ENCODE results near the gene FRMD4A.
"Not testable (repeated sequence)": the region's sequence is repeated elsewhere in the genome, so short reads cannot be mapped to it uniquely, and the experiment has no call there.

Gene FRMD4A

DNA sequence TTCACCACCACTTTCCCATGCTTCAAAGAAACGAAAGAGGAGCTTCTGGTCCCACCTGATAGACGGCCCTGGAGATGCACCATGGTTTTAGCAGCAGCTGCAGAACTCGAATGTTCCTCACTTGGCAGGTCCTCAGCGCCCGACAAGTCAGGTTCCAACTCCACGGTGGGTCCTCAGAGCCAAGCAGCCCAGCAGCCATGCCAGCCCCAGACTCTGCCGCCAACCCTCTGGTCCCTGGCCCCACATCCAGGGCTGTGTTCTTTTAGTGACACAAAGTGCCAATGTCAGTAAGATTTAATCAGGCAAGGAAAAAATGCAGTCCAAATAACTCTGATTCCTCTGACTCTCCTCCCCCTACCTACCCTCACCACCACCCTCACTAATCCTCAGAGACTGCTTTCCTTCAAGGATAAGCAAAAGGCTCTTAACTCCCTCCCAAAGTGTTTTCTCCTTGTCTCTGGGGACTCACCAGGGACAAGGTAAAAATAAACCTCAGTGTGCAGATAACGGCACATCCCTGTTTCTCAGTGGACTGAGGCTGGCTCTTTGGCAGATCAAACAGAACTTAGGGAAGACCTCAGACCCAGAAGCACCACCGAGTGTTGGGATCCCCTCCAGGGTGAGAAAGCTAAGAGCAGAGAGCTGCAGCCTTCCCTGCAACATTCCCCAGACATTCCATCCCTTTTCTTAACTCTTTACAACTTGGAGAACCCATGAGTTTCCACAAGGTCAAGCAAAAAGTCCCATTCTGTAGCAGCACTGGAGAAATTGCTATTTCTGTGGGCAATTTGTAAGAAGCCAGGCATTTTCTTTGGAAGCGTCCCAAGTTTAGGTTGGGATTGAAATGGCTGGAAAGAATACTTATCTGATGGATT lies 358.9 kb downstream of the FRMD4A start:
- Mint-ChIP-seq H3K27me3 (peaks cover 12% of the 10 kb centered on the region), H3K36me3 (ENCODE audit: low read depth) (no peaks in the 10 kb centered on the region), H3K4me1 (ENCODE audit: low read depth) (no peaks in the 10 kb centered on the region), H3K9me3 (no peaks in the 10 kb centered on the region), H3K27ac (no peak overlapping the region), H3K4me3 (no peak overlapping the region)
- intact Hi-C loops (cut with micrococcal nuclease), result no loop called here

DNA sequence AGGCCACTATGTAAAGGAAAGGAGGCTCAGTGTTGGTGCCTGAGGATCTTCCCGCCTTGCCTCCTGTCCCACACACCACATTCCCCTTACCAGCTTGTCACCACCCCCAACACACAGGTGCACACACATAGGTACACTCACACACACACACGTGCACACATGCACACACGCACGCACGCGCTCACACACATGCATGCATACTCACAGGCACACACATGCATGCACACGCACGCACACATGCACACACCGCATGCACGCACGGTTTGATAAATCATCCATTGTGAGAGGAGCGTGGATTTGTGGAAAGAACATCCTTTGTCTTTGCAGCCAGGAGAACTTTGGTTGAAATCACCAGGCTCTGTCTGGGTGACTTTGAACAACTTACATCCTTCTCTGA lies 359.8 kb downstream of the FRMD4A start:
- Mint-ChIP-seq H3K9me3 (no peaks in the 10 kb centered on the region), H3K27me3 (peaks cover 14% of the 10 kb centered on the region), H3K27ac (no peak overlapping the region), H3K4me1 (ENCODE audit: low read depth) (no peaks in the 10 kb centered on the region), H3K4me3 (no peak overlapping the region), H3K36me3 (ENCODE audit: low read depth) (no peaks in the 10 kb centered on the region)
- intact Hi-C loops (cut with micrococcal nuclease), result no loop called here

DNA sequence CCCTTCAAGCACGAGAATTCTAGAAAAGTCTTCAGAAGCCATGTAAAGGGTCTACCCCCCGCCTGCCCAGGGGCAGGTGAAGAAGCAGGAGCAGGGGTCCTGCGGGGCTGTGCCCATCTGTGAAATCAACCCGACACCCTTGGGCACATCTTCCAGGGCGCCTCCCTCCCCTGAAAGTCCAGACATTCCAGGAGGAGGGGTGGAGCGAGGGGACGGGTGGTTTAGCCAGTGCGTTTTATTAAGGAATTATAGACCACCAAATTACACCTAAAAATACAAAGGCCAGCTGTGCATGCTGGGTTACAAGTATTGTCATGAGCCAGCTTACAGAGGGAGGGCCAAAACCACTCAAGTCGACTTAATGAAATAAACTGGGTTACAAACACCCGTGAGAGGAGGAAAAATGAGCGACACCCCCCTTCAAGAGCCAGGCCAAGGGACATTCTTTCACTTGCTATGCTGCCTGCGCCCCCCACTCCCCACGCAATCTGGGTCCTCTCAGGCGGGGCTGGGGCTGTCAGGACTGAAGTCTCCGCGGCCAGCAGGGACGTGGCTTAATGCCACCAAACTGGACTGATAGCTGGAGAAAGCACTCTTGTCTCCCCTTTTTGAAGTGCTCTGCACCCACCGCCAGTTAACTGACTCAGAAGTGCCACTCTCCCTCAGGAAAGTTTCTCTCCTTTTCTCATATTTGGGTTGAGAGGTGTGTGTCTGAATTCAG lies 360.3 kb downstream of the FRMD4A start:
- Mint-ChIP-seq H3K27ac (no peak overlapping the region), H3K9me3 (no peaks in the 10 kb centered on the region), H3K36me3 (ENCODE audit: low read depth) (no peaks in the 10 kb centered on the region), H3K4me3 (no peak overlapping the region), H3K27me3 (peaks cover 16% of the 10 kb centered on the region), H3K4me1 (ENCODE audit: low read depth) (no peaks in the 10 kb centered on the region)
- intact Hi-C loops (cut with micrococcal nuclease), result no loop called here

DNA sequence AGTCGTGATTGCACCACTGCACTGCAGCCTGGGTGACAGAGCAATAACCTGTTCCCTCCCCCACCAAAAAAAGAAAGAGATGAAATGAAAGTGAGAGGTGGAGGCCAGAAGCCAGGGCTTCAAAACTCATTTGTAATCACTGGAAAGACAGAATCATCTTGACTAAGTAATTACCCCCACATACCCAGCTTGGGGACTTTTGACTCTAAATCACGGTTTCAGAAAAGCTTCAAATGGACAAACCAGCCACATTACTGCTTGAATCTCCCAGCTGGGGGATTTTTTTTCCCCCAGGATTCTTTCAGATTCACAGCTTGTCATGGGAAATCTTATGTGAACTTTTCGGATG lies 361.0 kb downstream of the FRMD4A start:
- intact Hi-C loops (cut with micrococcal nuclease), result no loop called here
- Mint-ChIP-seq H3K27ac (no peak overlapping the region), H3K9me3 (no peaks in the 10 kb centered on the region), H3K36me3 (ENCODE audit: low read depth) (no peaks in the 10 kb centered on the region), H3K4me1 (ENCODE audit: low read depth) (no peaks in the 10 kb centered on the region), H3K4me3 (no peak overlapping the region), H3K27me3 (peaks cover 17% of the 10 kb centered on the region)

DNA sequence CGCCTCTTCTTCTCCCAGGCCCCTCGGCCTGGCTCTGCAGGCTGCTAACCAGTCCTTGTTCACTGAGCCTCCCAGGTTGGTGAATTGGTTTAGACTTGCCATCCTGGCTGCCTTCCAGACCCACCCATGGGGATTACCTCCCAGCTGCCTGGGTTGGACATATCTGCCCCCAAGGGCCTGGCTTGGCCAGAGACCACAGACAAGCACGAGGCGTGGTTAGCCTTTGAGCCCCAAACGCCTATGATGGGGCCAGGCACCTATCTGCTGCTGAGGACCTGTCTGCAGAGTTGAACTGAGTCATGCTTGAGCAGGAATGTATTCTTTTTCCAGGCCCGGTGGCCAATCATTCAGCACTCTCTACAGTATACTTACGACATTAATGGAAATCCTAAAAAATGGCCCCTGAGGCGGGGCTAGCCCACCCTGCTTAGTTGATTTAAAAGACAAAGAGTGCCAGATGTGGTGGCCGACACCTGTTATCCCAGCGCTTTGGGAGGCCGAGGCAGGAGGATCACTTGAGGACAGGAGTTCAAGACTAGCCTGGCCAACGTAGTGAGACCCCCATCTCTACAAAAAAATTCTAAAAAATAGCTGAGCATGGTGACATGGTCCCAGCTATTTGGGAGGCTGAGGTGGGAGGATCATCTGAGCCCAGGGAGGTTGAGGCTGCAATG lies 361.5 kb downstream of the FRMD4A start:
- no peak overlapping the region for H3K4me3 Mint-ChIP-seq
- no peak overlapping the region for H3K27ac Mint-ChIP-seq
- no peaks in the 10 kb centered on the region for H3K36me3 Mint-ChIP-seq (ENCODE audit: low read depth)
- peaks cover 19% of the 10 kb centered on the region for H3K27me3 Mint-ChIP-seq
- H3K4me1 Mint-ChIP-seq (ENCODE audit: low read depth), result no peaks in the 10 kb centered on the region
- intact Hi-C loops (cut with micrococcal nuclease), result no loop called here
- no peaks in the 10 kb centered on the region for H3K9me3 Mint-ChIP-seq

DNA sequence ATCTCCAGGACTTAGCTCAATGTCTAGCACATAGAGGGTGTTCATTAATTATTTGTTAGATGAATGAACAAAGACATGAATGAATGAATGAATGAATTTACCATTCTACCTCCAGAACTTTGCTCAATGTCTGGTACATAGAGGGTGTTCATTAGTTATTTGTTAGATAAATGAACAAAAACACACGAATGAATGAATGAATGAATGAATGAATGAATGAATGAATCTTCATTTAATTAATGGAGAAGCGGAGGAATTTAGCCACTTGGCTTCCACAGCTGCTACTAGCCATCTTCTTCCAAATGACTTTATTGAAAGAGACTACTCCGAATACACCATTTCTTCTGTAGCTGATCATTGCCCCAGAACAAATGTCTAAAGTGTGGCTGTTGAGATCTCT lies 368.9 kb downstream of the FRMD4A start:
- Mint-ChIP-seq H3K9me3 (no peaks in the 10 kb centered on the region), H3K27me3 (peaks cover 48% of the 10 kb centered on the region), H3K4me3 (no peak overlapping the region), H3K4me1 (ENCODE audit: low read depth) (no peaks in the 10 kb centered on the region), H3K36me3 (ENCODE audit: low read depth) (no peaks in the 10 kb centered on the region), H3K27ac (no peak overlapping the region)
- intact Hi-C loops (cut with micrococcal nuclease), result no loop called here

DNA sequence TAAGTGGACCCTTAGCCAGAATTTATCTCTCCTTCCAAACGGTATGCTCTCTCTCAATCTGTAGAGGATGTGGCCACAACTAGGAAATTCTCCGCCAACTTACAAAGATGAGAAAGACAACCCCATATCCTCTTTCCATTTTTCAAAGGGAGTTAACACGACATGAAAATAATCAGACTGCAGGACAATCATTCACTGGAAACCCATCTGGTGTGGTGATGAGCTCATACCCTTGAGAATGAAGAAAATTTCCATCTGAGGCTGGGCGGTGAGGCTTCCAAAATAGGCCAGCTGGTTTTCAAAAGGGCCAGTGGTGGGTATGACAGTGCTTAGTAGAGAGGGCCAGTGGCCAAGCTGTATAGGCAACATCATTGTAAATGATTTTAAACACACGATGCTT lies 369.6 kb downstream of the FRMD4A start:
- H3K9me3 Mint-ChIP-seq, result no peaks in the 10 kb centered on the region
- peaks cover 45% of the 10 kb centered on the region for H3K27me3 Mint-ChIP-seq
- intact Hi-C loops (cut with micrococcal nuclease), result no loop called here
- H3K4me3 Mint-ChIP-seq, result no peak overlapping the region
- H3K4me1 Mint-ChIP-seq (ENCODE audit: low read depth), result no peaks in the 10 kb centered on the region
- H3K27ac Mint-ChIP-seq, result no peak overlapping the region
- no peaks in the 10 kb centered on the region for H3K36me3 Mint-ChIP-seq (ENCODE audit: low read depth)

DNA sequence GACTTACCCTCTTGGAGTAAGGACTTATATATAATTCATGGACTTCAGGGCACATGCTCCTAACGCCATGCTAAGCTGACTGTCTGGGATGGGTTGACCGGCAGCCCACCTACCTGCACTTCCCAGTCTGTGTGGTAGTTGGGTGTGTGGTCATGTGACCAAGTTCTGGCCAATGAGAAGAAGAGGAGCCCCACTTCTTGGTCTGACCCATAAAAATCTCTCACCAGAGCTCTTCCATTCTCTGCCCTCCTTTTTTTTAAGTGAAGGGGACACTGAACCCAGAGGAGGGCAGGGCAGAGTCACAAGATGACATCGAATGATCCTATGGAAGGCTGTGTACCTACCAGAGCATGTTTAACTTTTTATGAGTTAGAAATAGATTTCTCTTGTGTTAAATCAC lies 370.1 kb downstream of the FRMD4A start:
- Mint-ChIP-seq H3K27ac (no peak overlapping the region), H3K4me1 (ENCODE audit: low read depth) (no peaks in the 10 kb centered on the region), H3K27me3 (peaks cover 46% of the 10 kb centered on the region), H3K36me3 (ENCODE audit: low read depth) (no peaks in the 10 kb centered on the region), H3K4me3 (no peak overlapping the region), H3K9me3 (no peaks in the 10 kb centered on the region)
- intact Hi-C loops (cut with micrococcal nuclease), result no loop called here

DNA sequence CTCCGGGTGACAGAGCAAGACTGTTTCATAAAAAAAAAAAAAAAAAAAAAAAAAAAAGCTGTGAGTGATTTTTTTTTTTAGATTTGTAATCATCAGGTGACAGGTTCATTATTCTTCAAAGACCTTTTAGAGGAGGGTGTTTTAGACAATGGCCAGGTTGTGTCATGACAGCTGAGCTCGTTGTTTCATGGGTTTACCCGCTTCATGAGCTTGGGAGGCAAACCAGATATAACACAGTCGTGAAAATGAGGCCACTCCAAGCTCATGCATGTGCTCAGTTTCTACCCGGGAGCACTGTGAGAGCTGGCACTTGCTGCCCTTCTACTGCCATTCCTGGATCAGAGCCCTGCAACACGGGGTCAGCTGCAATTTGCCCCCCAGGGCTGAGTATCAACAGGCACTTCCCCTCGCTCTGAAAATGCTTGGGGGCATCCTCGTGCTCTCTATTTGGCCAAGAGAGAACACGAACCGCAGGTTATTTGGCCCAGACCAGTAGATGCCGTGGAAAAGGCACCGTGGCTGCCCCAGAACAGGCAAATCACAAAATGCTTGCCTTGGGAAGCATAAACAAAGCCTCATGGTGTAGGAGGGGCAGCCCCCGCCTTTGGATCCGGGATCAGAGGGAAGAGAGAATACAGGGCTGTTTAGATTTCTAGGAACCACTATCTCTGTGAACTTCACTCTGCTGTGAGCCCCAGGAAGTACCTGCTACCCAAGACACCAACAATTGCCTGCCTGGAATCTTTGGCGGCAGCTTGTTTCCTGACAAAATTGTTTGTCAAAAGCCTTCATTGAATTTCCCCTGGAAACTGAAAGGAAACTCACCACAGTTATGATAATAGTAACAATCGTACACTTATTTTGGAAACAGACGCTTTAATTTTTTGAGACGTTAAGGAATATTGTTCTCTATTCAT lies 371.0 kb downstream of the FRMD4A start:
- H3K27me3 Mint-ChIP-seq, result peaks cover 43% of the 10 kb centered on the region
- H3K27ac Mint-ChIP-seq, result no peak overlapping the region
- no peak overlapping the region for H3K4me3 Mint-ChIP-seq
- H3K4me1 Mint-ChIP-seq (ENCODE audit: low read depth), result no peaks in the 10 kb centered on the region
- H3K36me3 Mint-ChIP-seq (ENCODE audit: low read depth), result no peaks in the 10 kb centered on the region
- H3K9me3 Mint-ChIP-seq, result no peaks in the 10 kb centered on the region
- intact Hi-C loops (cut with micrococcal nuclease), result no loop called here

DNA sequence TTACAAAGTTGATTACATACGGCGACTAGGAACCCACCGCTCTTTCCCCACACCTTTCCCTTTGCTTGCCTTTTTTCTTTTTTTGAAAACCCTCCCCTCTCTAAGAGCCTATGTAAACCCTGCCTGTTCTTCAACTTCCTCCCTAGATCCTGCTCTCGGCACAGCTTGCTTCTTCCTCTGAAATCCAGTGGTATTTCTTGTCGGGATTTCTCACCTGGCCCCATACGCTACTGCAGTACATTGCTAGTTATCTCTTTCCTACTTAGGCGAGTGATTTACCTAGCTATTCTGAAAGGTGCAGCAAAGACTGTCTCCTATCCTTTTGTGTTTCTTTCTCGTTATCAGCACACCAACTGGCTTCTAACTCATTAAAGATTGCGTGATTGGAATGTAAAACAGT lies 372.9 kb downstream of the FRMD4A start:
- H3K27ac Mint-ChIP-seq, result no peak overlapping the region
- H3K4me1 Mint-ChIP-seq (ENCODE audit: low read depth), result no peaks in the 10 kb centered on the region
- intact Hi-C loops (cut with micrococcal nuclease), result no loop called here

DNA sequence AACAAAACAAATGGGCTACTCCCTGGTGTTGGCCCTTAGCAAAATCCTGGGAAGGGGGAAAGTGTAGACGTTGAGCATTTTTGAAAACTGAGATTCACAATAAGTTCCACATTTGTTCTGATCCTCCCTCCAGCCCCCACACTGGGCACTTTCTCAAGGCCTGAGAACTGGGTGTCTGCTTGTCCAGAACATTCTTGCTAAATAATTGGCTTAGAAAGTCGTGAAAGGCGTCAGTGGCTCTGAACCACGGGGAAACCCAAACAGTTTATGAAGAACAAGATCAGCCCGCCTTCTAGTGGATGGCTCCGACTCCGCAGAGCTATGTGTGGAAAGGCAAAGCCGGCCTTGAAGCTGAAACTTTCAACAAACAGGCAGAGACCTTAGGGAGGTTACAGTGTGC lies 373.9 kb downstream of the FRMD4A start:
- Mint-ChIP-seq H3K4me1 (ENCODE audit: low read depth) (no peaks in the 10 kb centered on the region), H3K4me3 (no peak overlapping the region), H3K36me3 (ENCODE audit: low read depth) (no peaks in the 10 kb centered on the region), H3K27me3 (peaks cover 29% of the 10 kb centered on the region), H3K27ac (no peak overlapping the region), H3K9me3 (no peaks in the 10 kb centered on the region)
- intact Hi-C loops (cut with micrococcal nuclease), result no loop called here

More for the DNA sequence above, 372.9 kb downstream of the FRMD4A start:
- no peaks in the 10 kb centered on the region for H3K9me3 Mint-ChIP-seq
- no peaks in the 10 kb centered on the region for H3K36me3 Mint-ChIP-seq (ENCODE audit: low read depth)
- no peak overlapping the region for H3K4me3 Mint-ChIP-seq
- peaks cover 34% of the 10 kb centered on the region for H3K27me3 Mint-ChIP-seq

DNA sequence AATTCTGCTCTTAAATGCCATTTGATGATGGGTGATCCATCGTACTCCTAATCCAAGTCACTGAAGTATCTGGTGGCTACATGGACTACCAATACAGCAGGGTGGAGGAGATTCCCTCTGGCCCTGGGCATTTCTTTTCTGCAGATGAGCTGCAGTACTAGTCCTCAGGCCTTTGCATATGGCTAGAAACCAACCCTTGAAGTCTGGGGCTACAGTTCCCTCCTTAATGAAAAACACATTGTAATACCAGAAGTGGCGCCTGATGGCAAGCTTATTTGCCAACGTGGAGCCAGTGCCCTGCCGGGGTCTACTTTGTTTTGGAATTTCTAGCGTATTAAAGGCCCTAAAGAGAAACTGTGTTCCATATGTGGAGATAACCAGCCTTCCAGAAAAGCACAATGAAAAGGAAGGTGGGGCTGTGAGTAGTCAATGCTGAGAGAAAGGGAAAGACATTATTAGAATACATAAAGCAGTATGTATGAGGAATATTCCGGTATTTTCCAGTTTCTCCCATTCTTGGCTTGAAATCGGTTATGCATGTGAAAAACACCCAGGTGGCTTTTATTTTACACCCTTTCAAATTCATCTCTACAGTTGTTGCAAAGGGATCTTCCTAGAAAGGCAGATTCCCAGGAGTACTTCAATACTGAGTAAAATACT lies 375.2 kb downstream of the FRMD4A start:
- Mint-ChIP-seq H3K4me1 (ENCODE audit: low read depth) (peaks cover 5% of the 10 kb centered on the region), H3K36me3 (ENCODE audit: low read depth) (no peaks in the 10 kb centered on the region), H3K4me3 (no peak overlapping the region), H3K9me3 (peaks cover 5% of the 10 kb centered on the region), H3K27ac (no peak overlapping the region), H3K27me3 (peaks cover 26% of the 10 kb centered on the region)
- intact Hi-C loops (cut with micrococcal nuclease), result no loop called here

DNA sequence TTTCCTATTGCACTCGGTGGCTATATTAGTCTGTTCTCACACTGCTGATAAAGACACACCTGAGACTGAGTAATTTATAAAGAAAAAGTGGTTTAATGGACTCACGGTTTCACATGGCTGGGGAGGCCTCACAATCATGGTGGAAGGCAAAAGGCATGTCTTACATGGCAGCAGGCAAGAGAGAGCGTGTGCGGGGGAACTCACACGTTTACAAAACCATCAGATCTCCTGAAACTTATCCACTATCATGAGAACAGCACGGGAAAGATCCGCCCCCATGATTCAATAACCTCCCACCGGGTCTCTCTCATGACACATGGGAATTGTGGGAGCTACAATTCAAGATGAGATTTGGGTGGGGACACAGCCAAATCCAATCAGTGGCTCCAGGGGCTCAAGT lies 376.5 kb downstream of the FRMD4A start:
- H3K27me3 Mint-ChIP-seq, result peaks cover 21% of the 10 kb centered on the region
- H3K36me3 Mint-ChIP-seq (ENCODE audit: low read depth); H3K4me3 Mint-ChIP-seq; H3K9me3 Mint-ChIP-seq; H3K4me1 Mint-ChIP-seq (ENCODE audit: low read depth); intact Hi-C loops (cut with micrococcal nuclease); H3K27ac Mint-ChIP-seq: not testable (repeated sequence)
